GM12878 (cell line): ENCODE data around the gene C19orf47. TPM values are rescaled to one million over a fixed set of nuclear protein-coding genes. Genes with fewer than 3 reads are reported as not detected.

Experiments
- ATAC-seq: fragments of 200-7000 bp; cut with Tn5 transposase; 3 replicates; pipeline ENCODE4 v1.9.1; 2020; ENCODE audit warnings: mild to moderate bottlenecking, moderate library complexity
- BruUV-seq: library from RNA; stranded (reverse); fragments of 400-500 nt; replicated peaks from 2 replicates; lab custom pipeline; 2021; lab: Mats Ljungman, UMichigan
- CTCF ChIA-PET: fragments of 300-600 bp; sonication (Branson Sonifier 250); formaldehyde crosslinking; extraction: SDS; loops from one replicate; lab custom pipeline; 2021; ENCODE audit warnings: inconsistent platforms; lab: Yijun Ruan, JAX
- POLR2A ChIA-PET: fragments of 350-600 bp; formaldehyde crosslinking; extraction: SDS; loops from one replicate; lab custom pipeline; 2021; ENCODE audit warnings: inconsistent platforms; lab: Charles Lee
- RAD21 ChIA-PET: fragments of 300-600 bp; sonication (Branson Sonifier 250); formaldehyde crosslinking; loops from one replicate; lab custom pipeline; 2023; ENCODE audit warnings: antibody characterized with exemption; ENCODE audit not compliant: unreplicated experiment; lab: Charles Lee
- SMC1A ChIA-PET: fragments of 300-600 bp; sonication (Branson Sonifier 250); formaldehyde crosslinking; loops from one replicate; lab custom pipeline; 2023; ENCODE audit not compliant: unreplicated experiment, uncharacterized antibody; lab: Charles Lee
- DNase-seq: peaks from one replicate; pipeline ENCODE4 v3.0.0-alpha.2; 2011; ENCODE audit warnings: low read depth, low spot score
- FAIRE-seq: peaks from 3 replicates; lab custom pipeline; 2011; peaks lifted over from hg19 to GRCh38; lab: Jason Lieb, UNC
- H2AFZ ChIP-seq: 2 replicates; pipeline ENCODE4 v1.6.0; 2011; ENCODE audit warnings: low read depth, low read length, control low read depth; ENCODE audit not compliant: control insufficient read depth
- H3K27ac ChIP-seq: 2 replicates; pipeline ENCODE4 v1.5.1; 2011; ENCODE audit warnings: control low read depth; ENCODE audit not compliant: control insufficient read depth, insufficient read depth
- H3K27me3 ChIP-seq, 2 experiments: replicated peaks in 1 of 2; 2 replicates each; pipeline versions ENCODE4 v1.6.0 to v1.6.1; 2011; ENCODE audit warnings: low read length in 1 of 2; ENCODE audit not compliant: control insufficient read depth in 2 of 2, insufficient read depth in 2 of 2
- H3K36me3 ChIP-seq, 2 experiments: 2 replicates each; pipeline ENCODE4 v1.5.1; 2011; ENCODE audit warnings: low read length in 1 of 2; ENCODE audit not compliant: control insufficient read depth in 2 of 2, insufficient read depth in 2 of 2
- H3K4me1 ChIP-seq: 2 replicates; pipeline ENCODE4 v1.6.1; 2011; ENCODE audit warnings: mild to moderate bottlenecking, low read length, moderate library complexity, mixed read lengths; ENCODE audit not compliant: control insufficient read depth, insufficient read depth
- H3K4me2 ChIP-seq: 2 replicates; pipeline ENCODE4 v1.6.0; 2011; ENCODE audit warnings: control low read depth; ENCODE audit not compliant: control insufficient read depth, insufficient read depth
- H3K4me3 ChIP-seq: fragments of 200-600 bp; sonication (generic); 2 replicates; pipeline ENCODE4 v1.5.1; 2016
- H3K79me2 ChIP-seq: 2 replicates; pipeline ENCODE4 v1.6.0; 2011; ENCODE audit warnings: low read length; ENCODE audit not compliant: control insufficient read depth, insufficient read depth
- H3K9ac ChIP-seq: 2 replicates; pipeline ENCODE4 v1.8.0; 2011; ENCODE audit warnings: low read length, control low read depth, mixed read lengths; ENCODE audit not compliant: control insufficient read depth, insufficient read depth
- H3K9me3 ChIP-seq: replicated peaks from 3 replicates; pipeline ENCODE4 v1.5.1; 2011; ENCODE audit warnings: mild to moderate bottlenecking, low read length; ENCODE audit not compliant: control insufficient read depth, insufficient read depth
- H4K20me1 ChIP-seq: 2 replicates; pipeline ENCODE4 v1.6.0; 2011; ENCODE audit not compliant: control insufficient read depth, insufficient read depth
- CEBPZ ChIP-seq: fragments of 150-350 bp; IDR thresholded peaks from 2 replicates; pipeline ENCODE4 v1.6.1; 2016; ENCODE audit warnings: low read depth, low read length
- CHD4 ChIP-seq: fragments of 200-600 bp; sonication (generic); IDR thresholded peaks from 2 replicates; pipeline ENCODE4 v1.6.1; 2016; ENCODE audit warnings: mild to moderate bottlenecking
- PBX3 ChIP-seq: IDR thresholded peaks from 2 replicates; pipeline ENCODE4 v1.6.1; 2011; ENCODE audit warnings: mild to moderate bottlenecking, low read depth, low read length, moderate library complexity; ENCODE audit not compliant: insufficient replicate concordance
- SIN3A ChIP-seq: IDR thresholded peaks from 2 replicates; pipeline ENCODE4 v1.6.1; 2012; ENCODE audit warnings: low read depth, low read length, improper control_type of control experiment
- SMAD1 ChIP-seq: fragments of 450-650 bp; IDR thresholded peaks from 2 replicates; pipeline ENCODE4 v1.6.1; 2018; ENCODE audit warnings: mild to moderate bottlenecking, low read depth; ENCODE audit not compliant: partially characterized antibody
- SUPT20H ChIP-seq: IDR thresholded peaks from 2 replicates; pipeline ENCODE4 v1.6.1; 2011; ENCODE audit warnings: low read depth, mild to moderate bottlenecking, low read length, moderate library complexity, borderline replicate concordance; ENCODE audit not compliant: control insufficient read depth
- ZBED1 ChIP-seq: IDR thresholded peaks from 2 replicates; pipeline ENCODE4 v1.6.1; 2016; ENCODE audit warnings: borderline replicate concordance
- WGBS: methylation state at CpG from one replicate; pipeline ENCODE4 v1.1.6; 2016; ENCODE audit warnings: low lambda C conversion rate; ENCODE audit not compliant: insufficient replicate concordance, insufficient coverage; ENCODE audit errors: missing lambda C conversion rate; 5-methylcytosine and 5-hydroxymethylcytosine counted together
- in situ Hi-C: fragments of 300-500 bp; cut with MboI; formaldehyde crosslinking; loops from 9 replicates; pipeline ENCODE4 v1.14.3; 2018; ENCODE audit warnings: mixed read lengths
- intact Hi-C: fragments of 100-400 bp; cut with micrococcal nuclease; formaldehyde crosslinking; loops from one replicate; pipeline ENCODE4 v1.14.2; 2022; ENCODE audit not compliant: unreplicated experiment
- polyA plus RNA-seq, 11 experiments: library from polyadenylated mRNA; depleted of rRNA in 4 of 11; unstranded in 6 of 11; stranded (reverse) in 5 of 11; fragments of >200 nt; fragmentation: Nextera tagmentation in 4 of 11; fragmentation: Illumina TruSeq in 1 of 11; extraction: Ambion mirVana in 4 of 11; extraction: Trizol in 1 of 11; gene quantifications; 1 replicate in 1 of 11; 2 replicates in 10 of 11; pipeline versions ENCODE4 v1.2.1 to v1.2.3, GENCODE V29; 2011 to 2016; ENCODE audit warnings: inconsistent platforms in 2 of 11, missing spikeins in 2 of 11, low read depth in 1 of 11
- total RNA-seq, 4 experiments: library from RNA; depleted of rRNA in 3 of 4; stranded (reverse); fragments of >200 nt in 3 of 4; fragmentation: Illumina TruSeq in 1 of 4; extraction: Trizol in 1 of 4; gene quantifications; 2 replicates each; pipeline versions ENCODE4 v1.2.1 to v1.2.3, GENCODE V29; 2013 to 2021

Gene C19orf47
- total and polyA plus RNA-seq, 10 of the 15 experiments (the other 5 are each of a cell fraction or from before 2014, with no cell fraction given): 0.11 to 29.1 (median 20.2) TPM

GRCh38 chr19:40394816-40395210 lies 46.6 kb upstream of the C19orf47 start (continued):
- no peak for TF ChIP-seq CEBPZ
- no peak for TF ChIP-seq SMAD1

GRCh38 chr19:40393894-40394815 lies 46.0 kb upstream of the C19orf47 start:
- no TSS peak for BruUV-seq
- Histone ChIP-seq H2AFZ (no peak overlapping the region), H3K9me3 (no peaks in the 10 kb centered on the region), H3K4me1 (peaks cover 5% of the 10 kb centered on the region), H3K9ac (no peak overlapping the region), H3K79me2 (no peaks in the 10 kb centered on the region), H3K36me3 (no peaks in the 10 kb centered on the region), H3K27ac (no peak overlapping the region), H3K4me3 (no peak overlapping the region), H3K27me3 (no peaks in the 10 kb centered on the region)
- 61% methylated on average over 36 of the region's 41 CpGs for WGBS
- CTCF ChIA-PET: no interaction called here
- in situ Hi-C loops: no loop called here
- SMC1A ChIA-PET: no interaction called here
- FAIRE-seq: no peak
- no peak for DNase-seq
- intact Hi-C loops: no loop called here
- POLR2A ChIA-PET: no interaction called here
- RAD21 ChIA-PET: no interaction called here
- ATAC-seq: no peak
- no peak for TF ChIP-seq PBX3
- TF ChIP-seq SUPT20H: no peak
- no peak for TF ChIP-seq CHD4
- TF ChIP-seq ZBED1: no peak
- TF ChIP-seq SIN3A: no peak
- TF ChIP-seq, all 136 proteins: peak for 0
- no peak overlapping the region for H3K4me2 ChIP-seq
- no peaks in the 10 kb centered on the region for H4K20me1 ChIP-seq
